HepG2 (cell line): Measurements from ENCODE around the gene FBXL12. TPM values are rescaled to one million over a fixed set of nuclear protein-coding genes. Genes with fewer than 3 reads are reported as not detected.
A peak's percentile ranks its signal among the peaks of the same experiment; 100 is the strongest.

ENCODE experiments used
- BATF2 ChIP-seq: sonication (generic); formaldehyde crosslinking; IDR thresholded peaks from 2 replicates; pipeline ENCODE4 v1.8.0; 2022; ENCODE audit warnings: mild to moderate bottlenecking, missing genetic modification reagents, moderate library complexity
- DNMT1 ChIP-seq: sonication (generic); formaldehyde crosslinking; IDR thresholded peaks from 2 replicates; pipeline ENCODE4 v1.5.1; 2020; ENCODE audit warnings: mild to moderate bottlenecking, missing genetic modification reagents
- DR1 ChIP-seq: sonication (generic); formaldehyde crosslinking; IDR thresholded peaks from 2 replicates; pipeline ENCODE4 v1.8.0; 2021; ENCODE audit warnings: mild to moderate bottlenecking, missing genetic modification reagents, inconsistent platforms
- E2F2 ChIP-seq: sonication (generic); formaldehyde crosslinking; IDR thresholded peaks from 2 replicates; pipeline ENCODE4 v1.4.0; 2020; ENCODE audit warnings: missing genetic modification reagents, borderline replicate concordance
- HNF4G ChIP-seq, 2 experiments: sonication (generic) in 1 of 2; formaldehyde crosslinking in 1 of 2; IDR thresholded peaks; 2 replicates each; pipeline versions ENCODE4 v1.4.0 to v1.6.1; 2011 to 2020; ENCODE audit warnings: borderline replicate concordance in 2 of 2, low read depth in 2 of 2, mild to moderate bottlenecking in 2 of 2, low read length in 1 of 2, missing genetic modification reagents in 1 of 2, moderate library complexity in 1 of 2
- ZBTB25 ChIP-seq: IDR thresholded peaks from 2 replicates; pipeline ENCODE4 v1.6.1; 2018; ENCODE audit warnings: missing genetic modification reagents
- ZFX ChIP-seq: sonication (generic); formaldehyde crosslinking; IDR thresholded peaks from 2 replicates; pipeline ENCODE4 v1.4.0; 2020; ENCODE audit warnings: mild to moderate bottlenecking, low read depth, missing genetic modification reagents, moderate library complexity
- ZNF142 ChIP-seq: sonication (generic); formaldehyde crosslinking; IDR thresholded peaks from 2 replicates; pipeline ENCODE4 v1.4.0; 2020; ENCODE audit warnings: missing genetic modification reagents
- polyA plus RNA-seq, 8 experiments: library from polyadenylated mRNA; depleted of rRNA in 3 of 8; stranded (reverse) in 7 of 8; unstranded in 1 of 8; fragments of >200 nt; fragmentation: Illumina TruSeq in 4 of 8; extraction: Trizol in 4 of 8; gene quantifications; 2 replicates each; pipeline versions ENCODE4 v1.2.1 to v1.2.3, GENCODE V29; 2011 to 2016; ENCODE audit warnings: low read depth in 4 of 8, missing spikeins in 1 of 8, mixed read lengths in 1 of 8; ENCODE audit not compliant: insufficient read depth in 1 of 8
- total RNA-seq, 5 experiments: library from RNA; depleted of rRNA; stranded (reverse); fragments of >200 nt; fragmentation: Illumina TruSeq; extraction: Trizol; gene quantifications; 2 replicates each; pipeline ENCODE4 v1.2.3, GENCODE V29; 2016; ENCODE audit warnings: low read depth in 1 of 5
- TF ChIP-seq, protein P1 (sequence below): sonication (generic); formaldehyde crosslinking; IDR thresholded peaks from 2 replicates; pipeline ENCODE4 v1.4.0; 2020; ENCODE audit warnings: mild to moderate bottlenecking, missing genetic modification reagents

FBXL12 gene
- total and polyA plus RNA-seq, 2 of the 13 experiments (the other 11 are each of a cell fraction or from before 2014, with no cell fraction given), result 20.4 to 23.1 TPM

DNA sequence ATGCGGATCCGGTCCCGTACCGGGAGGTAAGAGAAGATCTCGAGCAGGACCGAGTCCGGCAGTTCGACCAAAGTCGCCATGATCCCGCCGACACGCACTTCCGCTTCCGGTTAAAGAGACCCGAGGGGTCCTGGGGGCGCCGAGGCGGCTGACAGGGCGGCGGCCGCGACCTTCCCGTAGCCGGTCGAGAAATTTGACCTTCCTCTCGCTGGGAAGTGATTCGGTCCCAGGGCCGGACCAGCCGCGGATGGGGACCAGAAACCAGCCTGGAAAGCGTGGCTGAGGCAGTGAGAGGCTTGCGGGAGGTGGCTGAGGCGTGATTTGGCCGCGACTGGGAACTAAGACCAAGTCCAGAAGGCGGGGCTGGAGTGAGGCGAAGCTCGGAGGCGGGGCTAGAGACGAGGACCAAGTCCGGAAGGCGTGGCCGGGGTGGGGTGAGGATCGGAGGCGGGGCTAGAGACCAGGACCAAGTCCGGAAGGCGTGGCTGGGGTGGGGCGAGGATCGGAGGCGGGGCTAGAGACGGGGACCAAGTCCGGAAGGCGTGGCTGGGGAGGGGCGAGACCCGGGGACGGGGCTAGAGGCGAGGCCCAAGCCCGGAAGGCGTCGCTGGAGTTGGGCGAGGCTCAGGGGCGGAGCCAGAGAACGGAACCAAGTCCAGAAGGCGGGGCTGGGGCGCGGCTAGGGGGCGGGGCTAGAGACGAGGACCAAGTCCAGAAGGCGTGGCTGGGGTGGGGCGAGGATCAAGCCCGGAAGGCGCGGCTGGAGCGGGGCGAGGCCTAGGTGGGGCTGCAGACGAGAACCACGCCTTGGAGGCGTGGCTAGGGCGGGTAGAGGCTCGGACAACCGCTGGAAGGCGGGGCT, at the start of gene FBXL12 (continued):
- TF ChIP-seq HNF4G (IDR thresholded peaks at IDR 0.05; ENCODE audit: borderline replicate concordance, low read depth, low read length) (no peak), HNF4G (CRISPR knock-in tag; IDR thresholded peaks at IDR 0.05; ENCODE audit: borderline replicate concordance, low read depth) (peak; percentile 84), E2F2 (no peak), BATF2 (CRISPR knock-in tag) (no peak), ZBTB25 (CRISPR knock-in tag) (0 out of 2 replicates have a peak, but pooled peaks have one; percentile 34), DNMT1 (CRISPR knock-in tag) (no peak; the same call in 1 of the 2 replicates), ZNF142 (CRISPR knock-in tag) (no peak), DR1 (CRISPR knock-in tag) (peak; percentile 93), ZFX (CRISPR knock-in tag) (peak; percentile 88)
- TF ChIP-seq, protein P1, sequence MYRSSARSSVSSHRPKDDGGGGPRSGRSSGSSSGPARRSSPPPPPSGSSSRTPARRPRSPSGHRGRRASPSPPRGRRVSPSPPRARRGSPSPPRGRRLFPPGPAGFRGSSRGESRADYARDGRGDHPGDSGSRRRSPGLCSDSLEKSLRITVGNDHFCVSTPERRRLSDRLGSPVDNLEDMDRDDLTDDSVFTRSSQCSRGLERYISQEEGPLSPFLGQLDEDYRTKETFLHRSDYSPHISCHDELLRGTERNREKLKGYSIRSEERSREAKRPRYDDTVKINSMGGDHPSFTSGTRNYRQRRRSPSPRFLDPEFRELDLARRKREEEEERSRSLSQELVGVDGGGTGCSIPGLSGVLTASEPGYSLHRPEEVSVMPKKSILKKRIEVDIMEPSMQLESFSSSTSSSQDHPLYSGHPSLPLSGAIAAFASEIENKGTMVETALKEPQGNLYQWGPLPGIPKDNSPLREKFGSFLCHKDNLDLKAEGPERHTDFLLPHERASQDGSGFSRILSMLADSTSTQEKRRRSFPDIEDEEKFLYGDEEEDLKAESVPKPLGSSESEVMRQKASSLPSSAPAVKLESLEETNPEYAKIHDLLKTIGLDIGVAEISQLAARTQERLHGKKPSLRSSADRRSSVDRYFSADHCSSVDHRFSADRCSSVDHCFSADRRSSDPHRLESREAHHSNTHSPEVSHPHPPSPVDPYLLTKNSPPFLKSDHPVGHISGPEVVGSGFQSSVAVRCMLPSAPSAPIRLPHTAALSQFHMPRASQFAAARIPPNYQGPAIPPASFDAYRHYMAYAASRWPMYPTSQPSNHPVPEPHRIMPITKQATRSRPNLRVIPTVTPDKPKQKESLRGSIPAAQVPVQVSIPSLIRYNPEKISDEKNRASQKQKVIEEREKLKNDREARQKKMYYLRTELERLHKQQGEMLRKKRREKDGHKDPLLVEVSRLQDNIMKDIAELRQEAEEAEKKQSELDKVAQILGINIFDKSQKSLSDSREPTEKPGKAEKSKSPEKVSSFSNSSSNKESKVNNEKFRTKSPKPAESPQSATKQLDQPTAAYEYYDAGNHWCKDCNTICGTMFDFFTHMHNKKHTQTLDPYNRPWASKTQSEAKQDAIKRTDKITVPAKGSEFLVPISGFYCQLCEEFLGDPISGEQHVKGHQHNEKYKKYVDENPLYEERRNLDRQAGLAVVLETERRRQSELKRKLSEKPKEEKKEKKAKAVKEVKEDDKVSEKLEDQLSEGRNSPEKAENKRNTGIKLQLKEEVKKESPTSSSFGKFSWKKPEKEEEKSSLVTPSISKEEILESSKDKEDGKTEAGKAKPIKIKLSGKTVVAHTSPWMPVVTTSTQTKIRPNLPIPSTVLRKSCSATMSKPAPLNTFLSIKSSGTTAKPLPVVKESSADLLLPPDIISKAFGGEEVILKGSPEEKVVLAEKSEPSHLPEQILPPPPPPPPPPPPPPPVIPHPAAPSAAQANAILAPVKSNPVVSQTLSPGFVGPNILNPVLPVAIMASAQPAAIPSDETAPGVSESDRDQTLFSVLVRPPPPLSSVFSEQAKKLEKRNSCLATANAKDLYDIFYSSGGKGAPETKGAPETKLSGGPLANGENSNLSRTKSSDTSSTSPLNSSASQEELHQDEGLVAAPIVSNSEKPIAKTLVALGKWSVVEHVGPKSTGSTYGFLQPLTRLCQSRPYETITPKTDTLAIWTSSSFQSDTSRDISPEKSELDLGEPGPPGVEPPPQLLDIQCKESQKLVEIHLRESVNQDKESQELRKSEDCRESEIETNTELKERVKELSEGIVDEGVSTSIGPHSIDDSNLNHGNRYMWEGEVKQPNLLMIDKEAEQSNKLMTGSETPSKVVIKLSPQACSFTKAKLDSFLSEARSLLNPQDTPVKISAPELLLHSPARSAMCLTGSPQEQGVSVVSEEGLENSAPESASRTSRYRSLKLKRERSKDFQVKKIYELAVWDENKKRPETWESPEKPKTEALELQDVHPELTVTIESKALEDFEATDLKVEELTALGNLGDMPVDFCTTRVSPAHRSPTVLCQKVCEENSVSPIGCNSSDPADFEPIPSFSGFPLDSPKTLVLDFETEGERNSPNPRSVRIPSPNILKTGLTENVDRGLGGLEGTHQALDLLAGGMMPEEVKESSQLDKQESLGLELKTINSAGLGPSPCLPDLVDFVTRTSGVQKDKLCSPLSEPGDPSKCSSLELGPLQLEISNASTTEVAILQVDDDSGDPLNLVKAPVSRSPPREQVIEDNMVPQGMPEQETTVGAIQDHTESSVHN (CRISPR knock-in tag), result no peak
